GM12872 (cell line): ENCODE measurements around the gene AARS1.

Experiments
- TF ChIP-seq, protein P1 (sequence below): IDR thresholded peaks from 3 replicates; pipeline ENCODE4 v1.5.1; 2011; ENCODE audit warnings: low read depth, mild to moderate bottlenecking, low read length, moderate library complexity; ENCODE audit not compliant: insufficient read depth

The AARS1 gene

DNA sequence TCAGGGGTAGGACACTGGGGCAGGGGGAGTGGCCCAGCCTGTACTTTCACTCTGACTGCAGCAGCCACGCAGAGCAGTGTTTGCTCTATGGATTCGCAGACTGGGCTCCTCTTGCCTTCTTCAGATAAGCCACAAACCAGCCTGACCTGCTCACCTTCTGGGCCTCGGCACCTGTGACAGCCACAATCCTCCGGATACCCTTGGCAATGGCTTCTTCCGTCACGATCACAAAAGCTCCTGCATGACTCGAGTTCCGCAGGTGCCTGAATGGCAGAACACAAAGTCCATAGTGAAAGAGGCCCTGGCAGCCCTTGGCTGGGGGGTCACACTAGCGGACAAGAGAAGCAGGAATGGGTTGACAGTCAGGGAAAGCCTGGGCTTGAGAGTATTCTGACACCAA lies 33.7 kb downstream of the AARS1 start:
- TF ChIP-seq, protein P1, sequence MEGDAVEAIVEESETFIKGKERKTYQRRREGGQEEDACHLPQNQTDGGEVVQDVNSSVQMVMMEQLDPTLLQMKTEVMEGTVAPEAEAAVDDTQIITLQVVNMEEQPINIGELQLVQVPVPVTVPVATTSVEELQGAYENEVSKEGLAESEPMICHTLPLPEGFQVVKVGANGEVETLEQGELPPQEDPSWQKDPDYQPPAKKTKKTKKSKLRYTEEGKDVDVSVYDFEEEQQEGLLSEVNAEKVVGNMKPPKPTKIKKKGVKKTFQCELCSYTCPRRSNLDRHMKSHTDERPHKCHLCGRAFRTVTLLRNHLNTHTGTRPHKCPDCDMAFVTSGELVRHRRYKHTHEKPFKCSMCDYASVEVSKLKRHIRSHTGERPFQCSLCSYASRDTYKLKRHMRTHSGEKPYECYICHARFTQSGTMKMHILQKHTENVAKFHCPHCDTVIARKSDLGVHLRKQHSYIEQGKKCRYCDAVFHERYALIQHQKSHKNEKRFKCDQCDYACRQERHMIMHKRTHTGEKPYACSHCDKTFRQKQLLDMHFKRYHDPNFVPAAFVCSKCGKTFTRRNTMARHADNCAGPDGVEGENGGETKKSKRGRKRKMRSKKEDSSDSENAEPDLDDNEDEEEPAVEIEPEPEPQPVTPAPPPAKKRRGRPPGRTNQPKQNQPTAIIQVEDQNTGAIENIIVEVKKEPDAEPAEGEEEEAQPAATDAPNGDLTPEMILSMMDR: no peak

DNA sequence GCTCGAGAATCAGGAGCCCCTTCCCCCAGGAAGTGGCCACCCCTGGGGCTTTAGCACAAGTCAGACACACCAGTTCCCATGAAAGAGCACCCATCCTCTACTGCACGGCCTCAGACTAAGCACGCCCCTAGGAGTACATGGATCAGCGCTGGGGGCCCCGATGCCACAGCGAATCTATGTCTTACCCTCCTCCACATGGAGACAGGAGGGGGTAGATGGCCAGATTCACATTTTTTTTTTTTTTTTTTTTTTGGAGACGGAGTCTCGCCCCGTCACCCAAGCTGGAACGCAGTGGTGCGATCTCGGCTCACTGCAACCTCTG lies 34.4 kb downstream of the AARS1 start:
- TF ChIP-seq, protein P1: no peak

DNA sequence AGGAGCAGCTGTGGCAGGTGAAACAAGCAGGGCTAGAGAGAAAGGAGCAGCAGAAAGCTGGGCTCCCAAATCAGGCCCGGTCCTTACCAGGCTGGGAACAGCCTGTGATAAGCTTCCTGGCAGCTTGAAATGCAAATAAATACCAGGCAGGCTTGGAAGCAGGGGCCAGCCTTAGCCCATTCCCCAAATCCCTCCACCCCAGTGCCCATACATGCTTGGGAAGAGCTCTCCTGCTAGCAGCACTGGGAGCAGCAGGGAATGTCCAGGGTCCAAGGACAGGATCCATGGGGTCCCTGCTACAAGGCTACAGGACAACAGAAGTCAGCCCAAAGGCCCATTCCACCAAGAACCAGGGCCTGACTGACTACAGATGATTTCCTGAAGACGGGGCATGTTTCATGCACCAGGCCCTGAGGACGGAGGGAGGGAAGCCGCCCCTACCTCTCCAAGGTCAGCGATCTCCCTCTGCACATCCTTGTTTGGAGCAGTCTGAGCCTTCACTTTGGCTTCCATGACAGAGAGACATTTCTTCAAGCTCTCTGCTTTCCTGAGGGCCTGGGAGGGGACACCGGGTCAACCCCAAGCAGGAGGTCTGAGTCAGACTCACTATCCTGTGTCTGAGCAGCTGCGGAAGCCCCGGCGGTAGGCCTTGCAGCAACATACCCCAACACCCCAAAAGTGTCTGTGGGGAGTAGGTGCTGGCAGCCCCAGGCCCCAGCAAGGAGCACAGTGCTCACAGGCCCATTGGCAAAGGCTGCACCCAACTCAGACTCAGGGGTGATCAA lies 34.9 kb downstream of the AARS1 start:
- TF ChIP-seq, protein P1: no peak

DNA sequence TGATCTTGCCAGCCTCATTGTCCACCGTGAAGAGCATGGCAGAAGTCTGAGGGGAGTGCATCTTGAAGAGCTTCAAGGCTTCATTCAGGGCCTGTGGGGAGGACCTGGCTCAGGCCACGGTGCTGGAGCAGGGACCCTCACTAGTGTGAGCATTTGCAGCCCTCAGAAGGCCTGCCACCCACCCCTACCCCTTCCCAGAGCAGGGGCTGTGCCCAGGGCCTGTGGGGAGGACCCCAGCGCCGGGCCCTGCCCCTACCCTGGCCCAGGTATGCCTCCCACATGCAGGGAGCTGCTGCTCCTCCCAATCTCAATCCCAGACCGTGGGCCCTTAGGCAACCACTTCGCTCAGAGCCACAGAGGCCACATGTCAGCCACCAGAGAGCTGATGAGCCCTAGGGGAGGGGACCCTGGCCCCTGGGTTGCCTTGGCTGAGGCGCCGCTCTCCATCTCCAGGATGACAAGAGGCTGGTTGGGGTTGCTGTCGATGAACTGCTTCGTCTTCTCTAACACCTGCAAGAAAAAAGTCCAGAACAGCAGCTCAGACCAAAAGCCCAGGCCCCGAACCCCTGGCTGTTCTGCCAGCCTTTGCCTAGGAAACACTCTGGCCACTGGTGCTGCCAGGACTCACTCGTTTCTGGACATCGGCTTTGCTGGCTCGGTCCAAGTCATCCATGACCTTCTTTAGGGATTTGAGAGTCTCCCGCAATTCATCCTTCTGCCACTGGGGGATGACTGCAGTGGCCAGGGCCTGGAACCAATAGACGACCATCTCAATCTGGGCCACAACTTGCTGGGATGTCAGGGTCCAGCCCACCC lies 35.8 kb downstream of the AARS1 start:
- TF ChIP-seq, protein P1: peak; percentile 79

DNA sequence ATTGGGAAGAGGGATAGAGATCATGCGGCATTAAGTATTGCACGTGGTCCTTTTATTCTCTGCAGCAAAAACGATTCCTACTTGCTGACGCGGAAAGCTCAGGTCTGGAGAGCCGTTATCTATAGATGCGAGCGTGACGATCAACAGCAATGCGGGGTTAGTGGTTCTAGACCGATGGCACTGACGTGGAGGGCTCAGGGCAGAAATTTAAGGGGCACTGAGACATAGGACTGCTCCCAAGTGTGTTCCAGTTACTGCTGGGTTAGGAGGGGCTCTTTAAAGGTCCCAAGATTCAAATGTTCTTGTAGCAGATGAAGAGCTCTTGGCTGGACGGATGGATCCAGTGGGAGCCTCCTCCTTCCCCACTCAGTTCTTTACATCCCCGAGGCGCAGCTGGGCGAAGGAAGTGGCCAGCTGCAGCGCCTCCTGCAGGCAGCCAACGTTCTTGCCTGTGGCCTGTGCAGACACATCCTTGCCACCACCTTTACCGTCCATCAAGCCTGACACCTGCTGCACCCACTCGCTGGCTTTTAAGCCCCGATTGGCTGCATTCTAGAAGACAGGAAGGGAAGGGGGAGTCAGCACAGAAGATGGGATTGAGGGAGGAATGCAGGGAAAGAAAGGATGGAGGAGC lies 36.8 kb downstream of the AARS1 start:
- TF ChIP-seq, protein P1: peak; percentile 60; the same call in 2 of the 3 replicates

DNA sequence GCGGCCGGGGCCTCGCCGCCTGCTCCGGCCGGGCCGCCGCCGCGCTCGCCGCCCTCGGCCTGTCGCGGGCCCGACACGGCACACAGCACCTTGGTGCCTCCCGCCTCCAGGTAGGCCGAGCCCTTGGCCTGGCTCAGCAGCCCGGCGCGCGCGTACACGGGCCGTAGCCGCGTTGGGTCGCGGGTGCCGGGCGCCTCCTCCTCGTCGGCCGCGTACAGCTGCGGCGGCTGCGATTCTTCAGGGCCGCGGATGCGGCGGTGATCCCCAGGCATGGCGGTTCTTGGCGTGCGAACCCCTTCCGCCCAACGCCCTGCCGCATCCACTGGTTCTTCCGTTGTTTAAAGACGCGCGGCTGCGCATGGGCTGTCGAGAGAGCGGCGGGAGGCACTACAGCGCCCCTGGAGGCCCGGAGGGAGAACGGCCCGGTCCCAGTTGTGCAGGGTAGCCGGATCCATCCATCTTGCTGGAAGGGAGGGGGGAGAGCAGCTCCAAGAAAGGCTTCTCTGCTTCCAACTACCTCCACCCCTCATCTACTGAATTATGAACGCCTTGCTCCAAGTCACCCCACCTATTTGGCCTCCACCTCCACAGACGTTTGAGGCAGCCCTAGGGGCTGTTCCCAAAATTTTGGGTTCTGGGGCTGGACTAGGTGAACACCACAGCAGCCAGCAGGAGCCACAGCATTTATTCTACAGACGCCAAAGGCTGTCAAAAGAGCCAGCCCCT lies 37.5 kb downstream of the AARS1 start, which contains the start of gene EXOSC6:
Gene EXOSC6 (minus strand): TSS at position 312 of the 726 bp plus-strand sequence. CDS start 40 bp downstream, at position 272.
- TF ChIP-seq, protein P1: peak; percentile 93
